ENCODE measurements around the gene LSM14A.
"Not testable (repeated sequence)": the region's sequence is repeated elsewhere in the genome, so short reads cannot be mapped to it uniquely, and the experiment has no call there.

The LSM14A gene

GRCh38 chr19:34173193-34173956 lies 1.1 kb downstream of the LSM14A start:
- H3K27ac ChIP-seq (ENCODE audit: low read length): peak overlapping the region; percentile 85; the same call in 1 of the 2 replicates
- peaks cover 14% of the 10 kb centered on the region; the same call in 1 of the 2 replicates for H3F3A ChIP-seq (ENCODE audit: insufficient read depth, low read length)
- H3K79me2 ChIP-seq (ENCODE audit: low read length): peaks cover 67% of the 10 kb centered on the region
- no peaks in the 10 kb centered on the region for H3K9me2 ChIP-seq (replicated peaks; ENCODE audit: insufficient read depth, low read length)
- peak overlapping the region; percentile 64 for H2AFZ ChIP-seq (ENCODE audit: low read length)
- peak overlapping the region; percentile 87 for H3K4me2 ChIP-seq (ENCODE audit: low read depth, low read length)
- peak overlapping the region; percentile 91 for H3K4me3 ChIP-seq (ENCODE audit: low read length)
- peaks cover 44% of the 10 kb centered on the region for H4K20me1 ChIP-seq (ENCODE audit: insufficient read depth, low read length)
- DNase-seq: peak; percentile 10
- peaks cover 23% of the 10 kb centered on the region; the same call in 1 of the 2 replicates for H3K4me1 ChIP-seq (ENCODE audit: low read length)
- H3K9ac ChIP-seq (ENCODE audit: low read length): peak overlapping the region; percentile 98
- TF ChIP-seq CTCF (IDR thresholded peaks at IDR 0.05; ENCODE audit: low read length) (no peak), EZH2 (optimal IDR thresholded peaks at IDR 0.05; ENCODE audit: low read depth, low read length) (no peak), EZH2phosphoT487 (IDR thresholded peaks at IDR 0.05; ENCODE audit: low read length) (no peak)
- no peaks in the 10 kb centered on the region for H3K9me3 ChIP-seq (replicated peaks; ENCODE audit: insufficient read depth, low read length)
- 0 out of 2 replicates have a peak, but pooled peaks cover 1% of the 10 kb centered on the region for H3K27me3 ChIP-seq (replicated peaks; ENCODE audit: insufficient read depth, low read length)
- H3K36me3 ChIP-seq (replicated peaks; ENCODE audit: insufficient read depth, low read length): no peaks in the 10 kb centered on the region; the same call in 1 of the 2 replicates

GRCh38 chr19:34175173-34175572 lies 2.9 kb downstream of the LSM14A start:
- peaks cover 51% of the 10 kb centered on the region for H4K20me1 ChIP-seq (ENCODE audit: insufficient read depth, low read length)
- H3K79me2 ChIP-seq (ENCODE audit: low read length): peaks cover 85% of the 10 kb centered on the region
- DNase-seq; H3K36me3 ChIP-seq (replicated peaks; ENCODE audit: insufficient read depth, low read length); H3K9ac ChIP-seq (ENCODE audit: low read length); H3K9me3 ChIP-seq (replicated peaks; ENCODE audit: insufficient read depth, low read length); H2AFZ ChIP-seq (ENCODE audit: low read length); H3K27me3 ChIP-seq (replicated peaks; ENCODE audit: insufficient read depth, low read length); H3K4me3 ChIP-seq (ENCODE audit: low read length); H3K27ac ChIP-seq (ENCODE audit: low read length); H3K9me2 ChIP-seq (replicated peaks; ENCODE audit: insufficient read depth, low read length): not testable (repeated sequence)
- H3K4me2 ChIP-seq (ENCODE audit: low read depth, low read length): peak overlapping the region; percentile 87; the same call in 1 of the 2 replicates
- H3F3A ChIP-seq (ENCODE audit: insufficient read depth, low read length): peaks cover 14% of the 10 kb centered on the region; the same call in 1 of the 2 replicates
- H3K4me1 ChIP-seq (ENCODE audit: low read length): peaks cover 23% of the 10 kb centered on the region; the same call in 1 of the 2 replicates

GRCh38 chr19:34176581-34176980 lies 4.3 kb downstream of the LSM14A start:
- H3K36me3 ChIP-seq (replicated peaks; ENCODE audit: insufficient read depth, low read length): no peaks in the 10 kb centered on the region; the same call in 1 of the 2 replicates
- TF ChIP-seq CTCF (IDR thresholded peaks at IDR 0.05; ENCODE audit: low read length) (no peak), EZH2phosphoT487 (IDR thresholded peaks at IDR 0.05; ENCODE audit: low read length) (no peak), EZH2 (optimal IDR thresholded peaks at IDR 0.05; ENCODE audit: low read depth, low read length) (no peak)
- H3K27ac ChIP-seq (ENCODE audit: low read length): no peak overlapping the region
- H4K20me1 ChIP-seq (ENCODE audit: insufficient read depth, low read length): peaks cover 52% of the 10 kb centered on the region
- no peak for DNase-seq
- peaks cover 20% of the 10 kb centered on the region; the same call in 1 of the 2 replicates for H3K4me1 ChIP-seq (ENCODE audit: low read length)
- peak overlapping the region; percentile 22; the same call in 1 of the 2 replicates for H3K4me2 ChIP-seq (ENCODE audit: low read depth, low read length)
- no peaks in the 10 kb centered on the region for H3K9me2 ChIP-seq (replicated peaks; ENCODE audit: insufficient read depth, low read length)
- no peaks in the 10 kb centered on the region for H3K27me3 ChIP-seq (replicated peaks; ENCODE audit: insufficient read depth, low read length)
- H2AFZ ChIP-seq (ENCODE audit: low read length): no peak overlapping the region
- no peak overlapping the region for H3K4me3 ChIP-seq (ENCODE audit: low read length)
- H3K79me2 ChIP-seq (ENCODE audit: low read length): peaks cover 97% of the 10 kb centered on the region
- peaks cover 14% of the 10 kb centered on the region; the same call in 1 of the 2 replicates for H3F3A ChIP-seq (ENCODE audit: insufficient read depth, low read length)
- H3K9ac ChIP-seq (ENCODE audit: low read length): no peak overlapping the region
- H3K9me3 ChIP-seq (replicated peaks; ENCODE audit: insufficient read depth, low read length): no peaks in the 10 kb centered on the region

- no peak overlapping the region for H3K27ac ChIP-seq (ENCODE audit: low read length)
- no peak for TF ChIP-seq EZH2 (optimal IDR thresholded peaks at IDR 0.05; ENCODE audit: low read depth, low read length)
- H3K4me1 ChIP-seq (ENCODE audit: low read length): peaks cover 19% of the 10 kb centered on the region; the same call in 1 of the 2 replicates
- no peak overlapping the region for H3K9ac ChIP-seq (ENCODE audit: low read length)
- H3K9me2 ChIP-seq (replicated peaks; ENCODE audit: insufficient read depth, low read length): no peaks in the 10 kb centered on the region
- H2AFZ ChIP-seq (ENCODE audit: low read length): no peak overlapping the region
- peaks cover 6% of the 10 kb centered on the region; the same call in 1 of the 2 replicates for H3F3A ChIP-seq (ENCODE audit: insufficient read depth, low read length)
- no peaks in the 10 kb centered on the region for H3K9me3 ChIP-seq (replicated peaks; ENCODE audit: insufficient read depth, low read length)
- H3K79me2 ChIP-seq (ENCODE audit: low read length): peaks cover 100% of the 10 kb centered on the region
- H4K20me1 ChIP-seq (ENCODE audit: insufficient read depth, low read length): peaks cover 60% of the 10 kb centered on the region
- H3K4me3 ChIP-seq (ENCODE audit: low read length): no peak overlapping the region
- DNase-seq: no peak
- no peaks in the 10 kb centered on the region for H3K27me3 ChIP-seq (replicated peaks; ENCODE audit: insufficient read depth, low read length)
- H3K4me2 ChIP-seq (ENCODE audit: low read depth, low read length): no peak overlapping the region
- H3K36me3 ChIP-seq (replicated peaks; ENCODE audit: insufficient read depth, low read length): no peaks in the 10 kb centered on the region; the same call in 1 of the 2 replicates
These were observed 5.9 kb downstream of the LSM14A start for GRCh38 chr19:34178274-34178610.

Measured in MM.1S (cell line).